Activated CD4-positive, alpha-beta T cell treated with anti-CD3 and anti-CD28 coated beads for 36 hours (primary cell): ENCODE results near the gene ALDH1A1. TPM values are rescaled to one million over a fixed set of nuclear protein-coding genes. Genes with fewer than 3 reads are reported as not detected.

Experiments used
- ATAC-seq: fragments of 200-7000 bp; cut with Tn5 transposase; one replicate; pipeline ENCODE4 v1.10.0; 2021; ENCODE audit warnings: mild to moderate bottlenecking, moderate library complexity
- CTCF ChIA-PET: fragments of 350-600 bp; sonication (Branson Sonifier 250); formaldehyde crosslinking; loops from one replicate; lab custom pipeline; 2021; ENCODE audit warnings: antibody characterized with exemption; lab: Charles Lee
- POLR2A ChIA-PET: fragments of 350-600 bp; sonication (Branson Sonifier 250); formaldehyde crosslinking; loops from one replicate; lab custom pipeline; 2021; ENCODE audit warnings: antibody characterized with exemption, inconsistent platforms; lab: Charles Lee
- DNase-seq: peaks from one replicate; pipeline ENCODE4 v3.0.0-alpha.2; 2020
- H3K27ac Mint-ChIP-seq: one replicate; pipeline ENCODE4 v1.8.0; 2021; ENCODE audit warnings: mixed read lengths
- H3K27me3 Mint-ChIP-seq: one replicate; pipeline ENCODE4 v1.8.0; 2021; ENCODE audit warnings: mixed read lengths
- H3K36me3 Mint-ChIP-seq: one replicate; pipeline ENCODE4 v1.8.0; 2021; ENCODE audit warnings: low read depth, mixed read lengths
- H3K4me1 Mint-ChIP-seq: one replicate; pipeline ENCODE4 v1.8.0; 2021; ENCODE audit warnings: mixed read lengths
- H3K4me3 Mint-ChIP-seq: one replicate; pipeline ENCODE4 v1.8.0; 2021; ENCODE audit warnings: mild to moderate bottlenecking, moderate library complexity, mixed read lengths
- H3K9me3 Mint-ChIP-seq: one replicate; pipeline ENCODE4 v1.8.0; 2021; ENCODE audit warnings: low read depth, mixed read lengths
- intact Hi-C, 2 experiments: fragments of 100-400 bp; cut with DNase I in 1 of 2; cut with micrococcal nuclease in 1 of 2; formaldehyde crosslinking; loops; one replicate each; pipeline versions ENCODE4 v1.14.2 to v1.15.1; 2022 to 2024; cut with DNase I, micrococcal nuclease
- total RNA-seq, 2 experiments: library from RNA; stranded (reverse); gene quantifications; one replicate each; pipeline ENCODE4 v1.2.3, GENCODE V29; 2021

The ALDH1A1 gene
- total RNA-seq, 2 experiments from 2014 or later = not detected

GRCh38 chr9:72858089-72858912, 94.6 kb downstream of the ALDH1A1 start:
- H3K4me1 Mint-ChIP-seq = no peaks in the 10 kb centered on the region
- no peaks in the 10 kb centered on the region for H3K27me3 Mint-ChIP-seq
- intact Hi-C loops = loop anchor here (5.0 to 10.0 kb wide), 4 partner anchors 64 to 324 kb away; no protein-coding TSS in a partner anchor
- ChIA-PET POLR2A (no interaction called here), CTCF (interaction anchor here (0.7 to 2.0 kb wide), 6 partner anchors 164 to 343 kb away, joined by 3 to 16 read pairs (median 5); no protein-coding TSS in a partner anchor)
- H3K9me3 Mint-ChIP-seq = no peaks in the 10 kb centered on the region
- H3K4me3 Mint-ChIP-seq = no peak overlapping the region
- H3K36me3 Mint-ChIP-seq = no peaks in the 10 kb centered on the region
- no peak overlapping the region for H3K27ac Mint-ChIP-seq
- no peak for ATAC-seq
- no peak for DNase-seq

DNA sequence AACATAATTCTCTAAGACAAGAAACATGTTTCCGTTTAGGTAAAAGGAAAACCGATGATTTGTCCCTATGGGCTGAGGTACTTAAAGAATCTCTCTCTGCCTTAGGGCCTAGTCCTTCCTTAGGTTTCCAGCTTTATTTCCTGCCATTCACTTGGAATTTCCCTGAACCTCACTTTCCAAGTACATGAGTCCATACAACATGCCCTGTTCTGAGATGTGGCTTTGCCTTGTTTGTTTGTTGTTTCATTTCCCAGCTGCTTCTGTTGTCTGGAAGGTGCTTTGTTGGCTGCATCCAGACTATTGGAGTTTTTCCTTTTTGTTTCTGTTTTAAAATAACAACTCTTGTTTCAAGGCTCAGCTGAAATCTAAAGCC, 95.2 kb downstream of the ALDH1A1 start:
- CTCF ChIA-PET = interaction anchor here (0.6 to 2.0 kb wide), 9 partner anchors 14 to 820 kb away, joined by 3 to 16 read pairs (median 4); no protein-coding TSS in a partner anchor
- DNase-seq (no peak), ATAC-seq (no peak)
- POLR2A ChIA-PET = interaction anchor here (0.7 kb wide), 1 partner anchor 129 kb away, joined by 4 read pairs; no protein-coding TSS in a partner anchor
- no peak overlapping the region for H3K27ac Mint-ChIP-seq
- H3K9me3 Mint-ChIP-seq = no peaks in the 10 kb centered on the region
- no peaks in the 10 kb centered on the region for H3K27me3 Mint-ChIP-seq
- no peaks in the 10 kb centered on the region for H3K4me1 Mint-ChIP-seq
- no peaks in the 10 kb centered on the region for H3K36me3 Mint-ChIP-seq
- no peak overlapping the region for H3K4me3 Mint-ChIP-seq
- intact Hi-C loops = loop anchor here (1.0 to 10.0 kb wide), 5 partner anchors 63 to 325 kb away; no protein-coding TSS in a partner anchor

- Mint-ChIP-seq H3K36me3 (no peaks in the 10 kb centered on the region), H3K27me3 (no peaks in the 10 kb centered on the region), H3K4me3 (no peak overlapping the region), H3K4me1 (no peaks in the 10 kb centered on the region), H3K27ac (no peak overlapping the region), H3K9me3 (no peaks in the 10 kb centered on the region)
- POLR2A ChIA-PET = interaction anchor here (0.7 kb wide), 1 partner anchor 130 kb away, joined by 4 read pairs; no protein-coding TSS in a partner anchor
- ATAC-seq = no peak
- intact Hi-C loops = loop anchor here (1.0 to 10.0 kb wide), 5 partner anchors 62 to 325 kb away; no protein-coding TSS in a partner anchor
- CTCF ChIA-PET = interaction anchor here (0.6 to 2.0 kb wide), 11 partner anchors 14 to 820 kb away, joined by 3 to 16 read pairs (median 3); no protein-coding TSS in a partner anchor
- DNase-seq = peak; percentile 9
Measured at GRCh38 chr9:72856972-72857623, 95.8 kb downstream of the ALDH1A1 start.

GRCh38 chr9:72855890-72856523, 96.8 kb downstream of the ALDH1A1 start:
- H3K4me3 Mint-ChIP-seq = no peak overlapping the region
- DNase-seq = no peak
- H3K9me3 Mint-ChIP-seq = no peaks in the 10 kb centered on the region
- H3K27me3 Mint-ChIP-seq = no peaks in the 10 kb centered on the region
- ChIA-PET CTCF (interaction anchor here (1.0 to 2.0 kb wide), 3 partner anchors 17 to 227 kb away, joined by 3 to 7 read pairs (median 4); no protein-coding TSS in a partner anchor), POLR2A (no interaction called here)
- intact Hi-C loops = loop anchor here (5.0 to 10.0 kb wide), 4 partner anchors 61 to 326 kb away; no protein-coding TSS in a partner anchor
- ATAC-seq = no peak
- no peak overlapping the region for H3K27ac Mint-ChIP-seq
- no peaks in the 10 kb centered on the region for H3K36me3 Mint-ChIP-seq
- H3K4me1 Mint-ChIP-seq = no peaks in the 10 kb centered on the region

- H3K36me3 Mint-ChIP-seq = no peaks in the 10 kb centered on the region
- intact Hi-C loops = loop anchor here (5.0 to 10.0 kb wide), 4 partner anchors 61 to 327 kb away; no protein-coding TSS in a partner anchor
- ATAC-seq = no peak
- H3K27ac Mint-ChIP-seq = no peak overlapping the region
- ChIA-PET CTCF (no interaction called here), POLR2A (no interaction called here)
- H3K27me3 Mint-ChIP-seq = no peaks in the 10 kb centered on the region
- no peaks in the 10 kb centered on the region for H3K4me1 Mint-ChIP-seq
- no peak for DNase-seq
- H3K4me3 Mint-ChIP-seq = no peak overlapping the region
- H3K9me3 Mint-ChIP-seq = no peaks in the 10 kb centered on the region
Measured at GRCh38 chr9:72855321-72855720, 97.5 kb downstream of the ALDH1A1 start.

Other genes starting within 250 kb of the ALDH1A1 start
- 10 to 100 TPM; 26.0 to 30.9 TPM for gene ANXA1, start 198.8 kb upstream of the ALDH1A1 start, total RNA-seq